K562 (cell line): ENCODE results near the gene IQCM. TPM values are rescaled to one million over a fixed set of nuclear protein-coding genes. Genes with fewer than 3 reads are reported as not detected.

Experiments
- ATAC-seq: fragments of 200-7000 bp; cut with Tn5 transposase; 3 replicates; pipeline ENCODE4 v1.9.1; 2020; ENCODE audit warnings: moderate library complexity
- BruUV-seq: library from RNA; stranded (reverse); fragments of 400-500 nt; replicated peaks from 2 replicates; lab custom pipeline; 2021; lab: Mats Ljungman, UMichigan
- CTCF ChIA-PET: fragments of 300-600 bp; formaldehyde crosslinking; extraction: SDS; loops from one replicate; lab custom pipeline; 2021; ENCODE audit warnings: low intra/inter-chr PET ratio; lab: Yijun Ruan, JAX
- POLR2A ChIA-PET: fragments of 300-600, 350-650 bp; sonication (Branson Sonifier 250); formaldehyde crosslinking; extraction: SDS; loops from one replicate; lab custom pipeline; 2021; ENCODE audit warnings: antibody characterized with exemption, inconsistent platforms; lab: Yijun Ruan, JAX
- DNase-seq, 4 experiments: peaks; one replicate each; pipeline versions ENCODE4 v3.0.0 to v3.0.0-alpha.2; 2011 to 2018; ENCODE audit warnings: low spot score in 3 of 4, mixed read lengths in 3 of 4; ENCODE audit errors: extremely low read depth in 1 of 4
- FAIRE-seq: peaks from 2 replicates; lab custom pipeline; 2011; peaks lifted over from hg19 to GRCh38; lab: Jason Lieb, UNC
- H2AFZ ChIP-seq: 2 replicates; pipeline ENCODE4 v1.6.0; 2011; ENCODE audit warnings: low read depth, low read length, control low read depth, inconsistent platforms
- H3K27ac ChIP-seq: fragments of 200-600 bp; 3 replicates; pipeline ENCODE4 v1.8.0; 2011; ENCODE audit warnings: low read depth, mild to moderate bottlenecking, control low read depth, inconsistent platforms, low read length, moderate library complexity, mixed read lengths; ENCODE audit errors: extremely low read depth
- H3K27me3 ChIP-seq, 2 experiments: fragments of 300-600 bp in 1 of 2; 2 replicates in 1 of 2; 3 replicates in 1 of 2; pipeline versions ENCODE4 v1.6.0 to v1.8.0; 2011; ENCODE audit warnings: inconsistent platforms in 2 of 2, low read length in 2 of 2, mild to moderate bottlenecking in 1 of 2, mixed read lengths in 1 of 2, moderate library complexity in 1 of 2; ENCODE audit not compliant: control insufficient read depth in 2 of 2, insufficient read depth in 2 of 2
- H3K36me3 ChIP-seq: fragments of 300-600 bp; 3 replicates; pipeline ENCODE4 v1.8.0; 2011; ENCODE audit warnings: mild to moderate bottlenecking, low read length, inconsistent platforms; ENCODE audit not compliant: control insufficient read depth, insufficient read depth
- H3K4me1 ChIP-seq, 2 experiments: fragments of 200-600 bp in 1 of 2; replicated peaks in 1 of 2; 2 replicates in 1 of 2; 3 replicates in 1 of 2; pipeline versions ENCODE4 v1.5.1 to v1.8.0; 2011; ENCODE audit warnings: inconsistent platforms in 2 of 2, low read length in 2 of 2, mild to moderate bottlenecking in 1 of 2, mixed read lengths in 1 of 2, moderate library complexity in 1 of 2; ENCODE audit not compliant: control insufficient read depth in 2 of 2, insufficient read depth in 2 of 2
- H3K4me2 ChIP-seq: 2 replicates; pipeline ENCODE4 v1.6.1; 2011; ENCODE audit warnings: low read length, control low read depth, inconsistent platforms, mixed read lengths; ENCODE audit not compliant: insufficient read depth
- H3K4me3 ChIP-seq: fragments of 200-600 bp; sonication (generic), shearing (Covaris generic); 2 replicates; pipeline ENCODE4 v1.5.1; 2016; ENCODE audit warnings: control low read depth, inconsistent platforms
- H3K79me2 ChIP-seq: fragments of 200-600 bp; 3 replicates; pipeline ENCODE4 v1.8.0; 2011; ENCODE audit warnings: low read length, inconsistent platforms; ENCODE audit not compliant: control insufficient read depth, insufficient read depth
- H3K9ac ChIP-seq, 2 experiments: 2 replicates each; pipeline versions ENCODE4 v1.6.0 to v1.6.1; 2011; ENCODE audit warnings: low read depth in 2 of 2, low read length in 2 of 2, control low read depth in 1 of 2, inconsistent platforms in 1 of 2, mild to moderate bottlenecking in 1 of 2, mixed read lengths in 1 of 2; ENCODE audit not compliant: insufficient read depth in 1 of 2
- H3K9me1 ChIP-seq: one replicate; pipeline ENCODE4 v1.6.0; 2011; ENCODE audit warnings: inconsistent platforms, mild to moderate bottlenecking, low read length, moderate library complexity; ENCODE audit not compliant: control insufficient read depth, insufficient read depth
- H3K9me3 ChIP-seq: replicated peaks from 2 replicates; pipeline ENCODE4 v1.5.1; 2011; ENCODE audit warnings: low read depth, low read length, inconsistent platforms; ENCODE audit not compliant: control insufficient read depth, insufficient read depth
- H4K20me1 ChIP-seq: replicated peaks from 2 replicates; pipeline ENCODE4 v1.6.1; 2011; ENCODE audit warnings: low read length, inconsistent platforms, mixed read lengths; ENCODE audit not compliant: control insufficient read depth, insufficient read depth
- EP400 ChIP-seq: fragments of 450-650 bp; IDR thresholded peaks from 2 replicates; pipeline ENCODE4 v1.6.1; 2017; ENCODE audit warnings: antibody characterized with exemption, mild to moderate bottlenecking, moderate library complexity
- ILF3 ChIP-seq: fragments of 450-650 bp; IDR thresholded peaks from 2 replicates; pipeline ENCODE4 v1.6.1; 2018; ENCODE audit warnings: antibody characterized with exemption, mild to moderate bottlenecking, moderate library complexity, borderline replicate concordance
- L3MBTL2 ChIP-seq: fragments of 450-650 bp; IDR thresholded peaks from 2 replicates; pipeline ENCODE4 v1.6.1; 2016; ENCODE audit warnings: mild to moderate bottlenecking, moderate library complexity
- MLX ChIP-seq, 2 experiments: fragments of 450-650 bp in 1 of 2; sonication (generic) in 1 of 2; formaldehyde crosslinking; conservative IDR thresholded peaks; 2 replicates each; pipeline versions ENCODE4 v1.4.0 to v1.8.1; 2020 to 2022; ENCODE audit warnings: mild to moderate bottlenecking in 1 of 2, missing genetic modification reagents in 1 of 2
- MTA2 ChIP-seq: fragments of 450-650 bp; IDR thresholded peaks from 2 replicates; pipeline ENCODE4 v1.6.1; 2016; ENCODE audit warnings: low read depth
- NUFIP1 ChIP-seq: fragments of 450-650 bp; IDR thresholded peaks from 2 replicates; pipeline ENCODE4 v1.6.1; 2018; ENCODE audit not compliant: partially characterized antibody
- POLR3A ChIP-seq: IDR thresholded peaks from 2 replicates; pipeline ENCODE4 v1.6.1; 2011; ENCODE audit warnings: borderline replicate concordance, mild to moderate bottlenecking, moderate library complexity; ENCODE audit not compliant: insufficient read length, insufficient read depth; ENCODE audit errors: extremely low read depth
- RBM39 ChIP-seq: fragments of 200-400 bp; formaldehyde crosslinking; optimal IDR thresholded peaks from 2 replicates; pipeline ENCODE3; 2018; ENCODE audit warnings: low read depth, low read length
- TAF15 ChIP-seq: fragments of 200-400 bp; formaldehyde crosslinking; IDR thresholded peaks from 2 replicates; pipeline ENCODE4 v1.6.1; 2017; ENCODE audit warnings: mild to moderate bottlenecking, low read depth, low read length, moderate library complexity
- THAP12 ChIP-seq: fragments of 250-450 bp; sonication (Bioruptor Pico); IDR thresholded peaks from 2 replicates; pipeline ENCODE4 v1.9.0; 2021; ENCODE audit warnings: mild to moderate bottlenecking, inconsistent platforms
- U2AF1 ChIP-seq: fragments of 200-400 bp; formaldehyde crosslinking; optimal IDR thresholded peaks from 2 replicates; pipeline ENCODE3; 2017; ENCODE audit warnings: mild to moderate bottlenecking, low read depth, low read length, moderate library complexity
- ZBTB33 ChIP-seq: sonication (generic); formaldehyde crosslinking; IDR thresholded peaks from 2 replicates; pipeline ENCODE4 v1.8.1; 2023; ENCODE audit warnings: mild to moderate bottlenecking, missing genetic modification reagents
- ZFP1 ChIP-seq: fragments of 450-650 bp; formaldehyde crosslinking; IDR thresholded peaks from 2 replicates; pipeline ENCODE4 v1.4.0; 2020; ENCODE audit warnings: mild to moderate bottlenecking, mixed read lengths
- ZNF124 ChIP-seq: sonication (generic); formaldehyde crosslinking; IDR thresholded peaks from 2 replicates; pipeline ENCODE4 v1.8.1; 2022; ENCODE audit warnings: missing genetic modification reagents
- ZNF282 ChIP-seq: sonication (generic); formaldehyde crosslinking; IDR thresholded peaks from 2 replicates; pipeline ENCODE4 v1.8.1; 2023; ENCODE audit warnings: missing genetic modification reagents
- WGBS: fragments of 100-300 bp; shearing (Covaris generic); methylation state at CpG from one replicate; pipeline ENCODE4 v1.1.6; 2016; ENCODE audit warnings: low coverage, mixed read lengths; ENCODE audit not compliant: insufficient coverage; ENCODE audit errors: missing lambda C conversion rate; 5-methylcytosine and 5-hydroxymethylcytosine counted together
- in situ Hi-C: fragments of 300-500 bp; cut with MboI; formaldehyde crosslinking; loops from 4 replicates; pipeline ENCODE4 v1.15.0; 2018; ENCODE audit warnings: inconsistent platforms, mixed read lengths
- intact Hi-C: fragments of 100-400 bp; cut with micrococcal nuclease; formaldehyde crosslinking; loops from 2 replicates; pipeline ENCODE4 v1.14.2; 2022
- polyA plus RNA-seq, 8 experiments: library from polyadenylated mRNA; depleted of rRNA in 4 of 8; stranded (reverse) in 5 of 8; unstranded in 3 of 8; fragments of >200 nt; fragmentation: Nextera tagmentation in 2 of 8; fragmentation: Illumina TruSeq in 1 of 8; extraction: Ambion mirVana in 2 of 8; extraction: Trizol in 1 of 8; gene quantifications; 2 replicates each; pipeline versions ENCODE4 v1.2.1 to v1.2.3, GENCODE V29; 2011 to 2014; ENCODE audit warnings: inconsistent platforms in 1 of 8, missing spikeins in 1 of 8
- total RNA-seq, 7 experiments: library from RNA; depleted of rRNA in 6 of 7; stranded (reverse); fragments of >200 nt in 6 of 7; fragmentation: Illumina TruSeq in 2 of 7; extraction: Trizol in 2 of 7; gene quantifications; 2 replicates each; pipeline versions ENCODE4 v1.2.1 to v1.2.3, GENCODE V29; 2011 to 2021; ENCODE audit warnings: low replicate concordance in 1 of 7
- TF ChIP-seq, protein P1 (sequence below): fragments of 250-450 bp; sonication (Bioruptor Pico); IDR thresholded peaks from 2 replicates; pipeline ENCODE4 v1.5.0; 2022; ENCODE audit warnings: mild to moderate bottlenecking

The IQCM gene
- total and polyA plus RNA-seq, 9 of the 15 experiments (the other 6 are each of a cell fraction or from before 2014, with no cell fraction given), result not detected

DNA sequence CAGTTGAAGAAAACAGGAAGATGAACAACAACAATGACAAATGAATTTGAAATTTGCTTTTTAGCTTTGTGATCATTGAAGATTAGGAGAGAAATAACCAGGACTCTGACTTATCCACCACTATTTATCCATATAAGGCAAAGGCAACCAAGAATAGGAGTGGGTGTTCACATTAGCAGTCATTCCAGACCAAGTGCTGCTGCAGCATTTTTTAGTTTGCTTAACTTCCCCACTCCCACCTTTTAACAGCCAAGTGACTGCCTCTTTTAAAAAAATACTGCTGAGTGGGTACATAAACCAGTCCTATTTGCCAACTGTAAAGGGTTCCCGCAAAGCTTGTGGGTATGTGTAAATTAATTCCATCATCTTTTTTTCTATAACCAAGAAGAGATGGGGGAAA, 230.9 kb downstream of the IQCM start (continued):
- TF ChIP-seq THAP12 (no peak), NUFIP1 (no peak), ZBTB33 (CRISPR knock-in tag) (no peak), ZNF124 (CRISPR knock-in tag) (no peak)

- in situ Hi-C loops (no loop called here), intact Hi-C loops (no loop called here)
- DNase-seq (no peak), FAIRE-seq (no peak), ATAC-seq (no peak)
- Histone ChIP-seq H3K36me3 (no peaks in the 10 kb centered on the region), H3K4me3 (no peak overlapping the region), H3K27me3 (no peaks in the 10 kb centered on the region), H3K79me2 (no peaks in the 10 kb centered on the region), H3K4me1 (no peaks in the 10 kb centered on the region), H3K9ac (no peak overlapping the region), H2AFZ (no peak overlapping the region), H3K4me2 (no peak overlapping the region), H3K9me1 (no peaks in the 10 kb centered on the region), H3K9me3 (no peaks in the 10 kb centered on the region), H4K20me1 (no peaks in the 10 kb centered on the region), H3K27ac (no peak overlapping the region)
- BruUV-seq, result no TSS peak
- ChIA-PET CTCF (no interaction called here), POLR2A (no interaction called here)
- WGBS, result 0% methylated on average over 4 of the region's 4 CpGs
- TF ChIP-seq TAF15, result no peak
- no peak for TF ChIP-seq POLR3A
- TF ChIP-seq RBM39, result no peak
- no peak for TF ChIP-seq ZNF282
- TF ChIP-seq L3MBTL2, result no peak
- no peak for TF ChIP-seq MLX (CRISPR knock-in tag; conservative IDR thresholded peaks at IDR 0.05)
- TF ChIP-seq, protein P1, sequence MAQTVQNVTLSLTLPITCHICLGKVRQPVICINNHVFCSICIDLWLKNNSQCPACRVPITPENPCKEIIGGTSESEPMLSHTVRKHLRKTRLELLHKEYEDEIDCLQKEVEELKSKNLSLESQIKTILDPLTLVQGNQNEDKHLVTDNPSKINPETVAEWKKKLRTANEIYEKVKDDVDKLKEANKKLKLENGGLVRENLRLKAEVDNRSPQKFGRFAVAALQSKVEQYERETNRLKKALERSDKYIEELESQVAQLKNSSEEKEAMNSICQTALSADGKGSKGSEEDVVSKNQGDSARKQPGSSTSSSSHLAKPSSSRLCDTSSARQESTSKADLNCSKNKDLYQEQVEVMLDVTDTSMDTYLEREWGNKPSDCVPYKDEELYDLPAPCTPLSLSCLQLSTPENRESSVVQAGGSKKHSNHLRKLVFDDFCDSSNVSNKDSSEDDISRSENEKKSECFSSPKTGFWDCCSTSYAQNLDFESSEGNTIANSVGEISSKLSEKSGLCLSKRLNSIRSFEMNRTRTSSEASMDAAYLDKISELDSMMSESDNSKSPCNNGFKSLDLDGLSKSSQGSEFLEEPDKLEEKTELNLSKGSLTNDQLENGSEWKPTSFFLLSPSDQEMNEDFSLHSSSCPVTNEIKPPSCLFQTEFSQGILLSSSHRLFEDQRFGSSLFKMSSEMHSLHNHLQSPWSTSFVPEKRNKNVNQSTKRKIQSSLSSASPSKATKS (CRISPR knock-in tag), result no peak
- no peak for TF ChIP-seq EP400
- TF ChIP-seq ILF3, result no peak
- TF ChIP-seq MTA2, result no peak
- no peak for TF ChIP-seq U2AF1
- TF ChIP-seq ZFP1, result no peak
These were observed 240.7 kb downstream of the IQCM start for GRCh38 chr4:149574971-149575370.
